ENCODE measurements around the gene MYO10.

MYO10 gene

GRCh38 chr5:16894236-16895057, 41.6 kb downstream of the MYO10 start (continued):
- TF ChIP-seq ZNF133 (tag by site-specific recombination; IDR thresholded peaks at IDR 0.05) (no peak), ZNF600 (tag by site-specific recombination; IDR thresholded peaks at IDR 0.05) (peak; percentile 97)

GRCh38 chr5:16891033-16891432, 45.1 kb downstream of the MYO10 start:
- TF ChIP-seq ATF2 (tag by site-specific recombination; IDR thresholded peaks at IDR 0.05; ENCODE audit: low read depth) (no peak), PBX3 (CRISPR knock-in tag; IDR thresholded peaks at IDR 0.05) (no peak), ZNF366 (tag by site-specific recombination; conservative IDR thresholded peaks at IDR 0.05) (peak; percentile 93), SETDB1 (IDR thresholded peaks at IDR 0.05; ENCODE audit: insufficient read length, low read length) (no peak), ZFP41 (tag by site-specific recombination; IDR thresholded peaks at IDR 0.05; ENCODE audit: borderline replicate concordance) (no peak), OSR2 (tag by site-specific recombination; IDR thresholded peaks at IDR 0.05) (peak; percentile 75), ZNF175 (tag by site-specific recombination; IDR thresholded peaks at IDR 0.05) (no peak), OVOL3 (tag by site-specific recombination; IDR thresholded peaks at IDR 0.05) (no peak), ZNF214 (tag by site-specific recombination; IDR thresholded peaks at IDR 0.05; ENCODE audit: borderline replicate concordance) (no peak), ZNF211 (tag by site-specific recombination; IDR thresholded peaks at IDR 0.05; ENCODE audit: low read depth) (no peak)
- Histone ChIP-seq H3K9me3 (ENCODE audit: control insufficient read depth, insufficient read depth, low read depth, low read length) (no peaks in the 10 kb centered on the region), H3K4me1 (ENCODE audit: control insufficient read depth, insufficient read depth, low read length) (peaks cover 66% of the 10 kb centered on the region), H3K36me3 (ENCODE audit: control insufficient read depth in 2 of 2, insufficient read depth in 1 of 2, low read length in 2 of 2) (no peaks in the 10 kb centered on the region), H3K27ac (ENCODE audit: extremely low read depth, low read depth, low read length) (no peak overlapping the region), H3K4me3 (ENCODE audit: low read depth, low read length) (no peak overlapping the region)
- CTCF ChIA-PET: interaction anchor here (0.7 to 2.0 kb wide), 3 partner anchors 218 to 300 kb away, joined by 3 to 4 read pairs (median 3); no protein-coding TSS in a partner anchor
- POLR2A ChIA-PET: no interaction called here

DNA sequence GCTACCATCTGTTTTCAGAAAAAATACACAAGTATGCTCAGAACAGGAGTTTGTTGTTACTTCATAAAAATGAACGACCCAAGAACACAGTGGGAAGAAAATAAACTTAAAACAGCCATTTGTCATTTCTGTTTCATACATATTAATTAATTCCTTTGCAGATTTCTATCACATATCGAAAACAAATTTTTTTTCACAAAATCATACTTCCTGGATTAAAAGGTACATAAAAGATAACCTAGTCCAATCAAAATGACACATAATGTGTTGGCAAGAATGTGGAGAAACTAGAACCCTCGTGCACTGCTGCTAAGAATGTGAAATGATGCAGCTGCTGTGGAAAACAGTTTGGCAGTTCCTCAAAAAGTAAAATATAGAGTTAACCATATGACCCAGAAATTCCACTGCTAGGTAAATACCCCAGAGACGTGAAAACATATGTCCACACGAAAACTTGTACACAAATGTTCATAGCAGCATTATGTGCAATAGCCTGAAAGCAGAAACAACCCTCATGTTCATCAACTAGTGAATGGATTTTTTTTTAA, 46.0 kb downstream of the MYO10 start:
- Histone ChIP-seq H3K36me3 (ENCODE audit: control insufficient read depth in 2 of 2, insufficient read depth in 1 of 2, low read length in 2 of 2) (no peaks in the 10 kb centered on the region), H3K4me1 (ENCODE audit: control insufficient read depth, insufficient read depth, low read length) (peaks cover 64% of the 10 kb centered on the region), H3K4me3 (ENCODE audit: low read depth, low read length) (no peak overlapping the region), H3K9me3 (ENCODE audit: control insufficient read depth, insufficient read depth, low read depth, low read length) (no peaks in the 10 kb centered on the region), H3K27ac (ENCODE audit: extremely low read depth, low read depth, low read length) (peak overlapping the region; percentile 74)
- ChIA-PET CTCF (no interaction called here), POLR2A (no interaction called here)
- TF ChIP-seq ZXDB (tag by site-specific recombination; IDR thresholded peaks at IDR 0.05): 0 out of 2 replicates have a peak, but pooled peaks have one; percentile 14
- no peak for TF ChIP-seq PBX3 (CRISPR knock-in tag; IDR thresholded peaks at IDR 0.05)
- peak; percentile 10; the same call in 1 of the 2 replicates for TF ChIP-seq ZNF610 (tag by site-specific recombination; IDR thresholded peaks at IDR 0.05; ENCODE audit: borderline replicate concordance)
- 0 out of 2 replicates have a peak, but pooled peaks have one; percentile 3 for TF ChIP-seq ZBTB1 (tag by site-specific recombination; IDR thresholded peaks at IDR 0.05)
- no peak for TF ChIP-seq ZNF214 (tag by site-specific recombination; IDR thresholded peaks at IDR 0.05; ENCODE audit: borderline replicate concordance)
- no peak; the same call in 1 of the 2 replicates for TF ChIP-seq ZNF561 (tag by site-specific recombination; IDR thresholded peaks at IDR 0.05; ENCODE audit: borderline replicate concordance)
- TF ChIP-seq ZNF184 (tag by site-specific recombination; IDR thresholded peaks at IDR 0.05): no peak
- TF ChIP-seq KLF10 (tag by site-specific recombination; IDR thresholded peaks at IDR 0.05): no peak
- no peak; the same call in 1 of the 2 replicates for TF ChIP-seq TCF7L2 (IDR thresholded peaks at IDR 0.05; ENCODE audit: borderline replicate concordance, low read depth, low read length)
- TF ChIP-seq ZNF302 (tag by site-specific recombination; IDR thresholded peaks at IDR 0.05; ENCODE audit: low read depth): no peak
- TF ChIP-seq CTCF (tag by site-specific recombination; IDR thresholded peaks at IDR 0.05): no peak
- no peak for TF ChIP-seq ZNF768 (tag by site-specific recombination; IDR thresholded peaks at IDR 0.05)
- TF ChIP-seq ZNF521 (tag by site-specific recombination; IDR thresholded peaks at IDR 0.05): no peak
- TF ChIP-seq ZNF664 (tag by site-specific recombination; IDR thresholded peaks at IDR 0.05): no peak
- TF ChIP-seq SP3 (tag by site-specific recombination; IDR thresholded peaks at IDR 0.05): no peak; the same call in 1 of the 2 replicates
- no peak for TF ChIP-seq ZNF843 (tag by site-specific recombination; IDR thresholded peaks at IDR 0.05)
